NCI-H128 (cell line): ENCODE results near the gene RNF181.
"Not testable (repeated sequence)": the region's sequence is repeated elsewhere in the genome, so short reads cannot be mapped to it uniquely, and the experiment has no call there.

Experiments
- DNase-seq: peaks from one replicate; lab custom pipeline; 2025; ENCODE audit not compliant: unreplicated experiment; lab: John Stamatoyannopoulos, UW

Gene RNF181

DNA sequence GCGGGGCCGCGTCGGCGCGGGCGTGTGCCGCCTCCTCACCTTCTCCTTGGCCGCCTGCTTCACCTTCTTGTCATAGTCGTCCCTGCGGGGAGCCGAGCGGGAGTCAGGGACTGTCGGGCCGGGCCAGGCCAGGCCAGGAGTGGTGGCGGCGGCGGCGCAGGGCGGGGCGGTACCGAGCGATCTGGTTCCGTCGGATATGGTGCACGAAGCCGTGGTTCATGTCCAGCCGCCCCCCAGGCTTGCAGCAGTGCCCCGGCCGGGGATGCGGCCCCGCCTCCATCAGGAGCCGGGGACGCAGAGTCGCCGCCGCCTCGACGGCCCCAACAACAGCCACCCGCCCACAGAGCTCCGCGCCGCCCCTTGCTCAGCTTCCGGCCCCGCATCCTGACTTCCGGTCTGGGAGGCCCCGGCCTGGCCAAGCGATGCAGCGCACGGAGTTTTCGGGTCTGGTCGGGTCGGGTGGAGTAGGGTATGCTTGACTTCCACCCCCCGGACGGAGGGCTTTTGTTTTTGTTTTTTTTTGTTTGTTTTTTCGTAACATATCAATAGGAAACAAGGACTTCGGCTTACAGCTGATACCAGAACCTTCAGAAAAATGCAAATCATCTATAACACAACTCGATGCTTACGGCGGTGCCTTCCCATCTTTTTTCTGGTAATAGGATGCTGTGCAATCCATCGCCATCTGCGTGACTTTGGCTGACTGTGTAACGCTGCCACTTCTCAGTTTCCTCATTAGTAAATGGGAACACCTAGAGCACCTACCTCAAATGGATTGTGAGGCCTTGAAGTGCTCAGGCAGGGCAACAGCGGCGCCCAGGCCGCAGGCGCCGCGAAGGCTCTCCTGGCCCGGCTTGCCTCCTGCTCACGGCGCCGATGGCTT is 16.4 kb downstream of the RNF181 start, which contains the start of gene C2orf68:
C2orf68 (minus strand) TSS at position 362 of the 883 bp plus-strand sequence; CDS start at position 280, 82 bp downstream.
- peak; percentile 72 for DNase-seq

DNA sequence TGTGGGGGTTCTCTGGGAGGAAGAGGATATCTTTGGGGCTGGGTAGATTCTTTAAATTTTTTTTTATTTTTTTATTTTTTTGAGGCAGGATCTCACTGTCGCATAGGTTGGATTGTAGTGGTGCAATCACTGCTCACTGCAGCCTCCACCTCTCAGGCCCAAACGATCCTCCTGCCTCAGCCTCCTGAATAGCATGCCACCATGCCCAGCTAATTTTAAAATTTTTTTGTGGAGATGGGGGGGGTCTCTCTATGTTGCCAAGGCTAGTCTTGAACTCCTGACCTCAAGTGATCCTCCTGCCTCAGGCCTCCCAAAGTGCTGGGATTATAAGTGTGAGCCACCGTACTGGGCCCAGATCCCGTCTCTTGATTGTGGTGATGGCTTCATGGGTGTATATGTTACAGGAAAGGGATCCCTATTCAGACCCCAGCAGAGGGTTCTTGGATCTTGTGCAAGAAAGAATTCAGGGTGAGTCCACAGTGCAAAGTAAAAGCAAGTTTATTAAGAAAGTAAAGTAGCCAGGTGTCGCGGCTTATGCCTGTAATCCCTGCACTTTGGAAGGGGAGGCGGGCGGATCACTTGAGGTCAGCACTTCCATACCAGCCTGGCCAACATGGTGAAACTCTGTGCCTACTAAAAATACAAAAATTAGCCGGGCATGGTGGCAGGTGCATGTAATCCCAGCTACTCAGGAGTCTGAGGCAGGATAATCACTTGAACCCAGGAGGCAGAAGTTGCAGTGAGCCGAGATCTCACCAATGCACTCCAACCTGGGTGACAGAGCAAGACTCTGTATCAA is 18.4 kb downstream of the RNF181 start:
- no peak for DNase-seq

DNA sequence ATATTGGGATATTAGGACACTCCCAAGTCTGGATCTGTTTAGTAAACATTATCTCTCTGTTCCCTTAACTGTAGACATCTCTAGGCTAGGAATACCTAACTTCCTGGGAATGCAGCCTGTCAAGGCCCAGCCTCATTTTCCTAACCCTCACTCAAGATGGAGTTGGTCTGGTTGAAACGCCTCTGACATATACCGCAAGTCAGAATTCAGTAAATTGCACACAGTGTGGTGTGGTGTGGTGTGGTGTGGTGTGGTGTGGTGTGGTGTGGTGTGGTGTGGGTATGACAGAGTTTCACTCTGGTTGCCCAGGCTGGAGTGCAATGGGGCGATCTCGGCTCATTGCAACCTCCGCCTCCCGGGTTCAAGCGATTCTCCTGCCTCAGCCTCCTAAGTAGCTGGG is 19.2 kb downstream of the RNF181 start:
- not testable (repeated sequence) for DNase-seq

DNA sequence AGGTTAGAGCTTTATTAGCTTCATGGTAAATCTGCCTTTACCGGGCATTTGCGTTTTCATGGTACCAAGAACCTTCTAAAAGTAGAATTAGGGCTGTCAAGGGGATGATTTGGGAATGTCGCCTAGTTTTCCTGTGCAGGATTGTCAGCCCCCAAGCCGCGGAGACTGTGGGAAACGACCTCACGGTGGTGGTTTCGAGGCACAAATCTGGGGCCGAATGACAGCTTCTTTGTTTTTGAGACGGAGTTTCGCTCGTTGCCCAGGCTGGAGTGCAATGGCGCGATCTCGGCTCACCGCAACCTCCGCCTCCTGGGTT is 19.8 kb downstream of the RNF181 start:
- DNase-seq, result no peak

DNA sequence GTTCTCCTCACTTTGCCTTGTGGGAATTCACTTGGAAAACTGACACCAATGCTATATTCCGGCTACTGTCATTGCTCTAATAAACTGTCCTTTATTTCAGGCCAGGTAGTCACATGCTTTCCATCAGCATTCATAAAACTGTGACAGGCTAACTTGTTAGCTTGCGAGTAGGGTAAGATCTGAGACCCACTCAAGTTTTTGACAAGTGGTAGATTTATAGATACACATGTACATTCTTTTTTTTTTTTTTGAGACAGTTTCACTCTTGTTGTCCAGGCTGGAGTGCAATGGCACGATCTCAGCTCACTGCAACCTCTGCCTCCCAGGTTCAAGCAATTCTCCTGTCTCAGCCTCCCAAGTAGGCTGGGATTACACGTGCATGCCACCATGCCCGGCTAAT is 22.2 kb downstream of the RNF181 start:
- not testable (repeated sequence) for DNase-seq

DNA sequence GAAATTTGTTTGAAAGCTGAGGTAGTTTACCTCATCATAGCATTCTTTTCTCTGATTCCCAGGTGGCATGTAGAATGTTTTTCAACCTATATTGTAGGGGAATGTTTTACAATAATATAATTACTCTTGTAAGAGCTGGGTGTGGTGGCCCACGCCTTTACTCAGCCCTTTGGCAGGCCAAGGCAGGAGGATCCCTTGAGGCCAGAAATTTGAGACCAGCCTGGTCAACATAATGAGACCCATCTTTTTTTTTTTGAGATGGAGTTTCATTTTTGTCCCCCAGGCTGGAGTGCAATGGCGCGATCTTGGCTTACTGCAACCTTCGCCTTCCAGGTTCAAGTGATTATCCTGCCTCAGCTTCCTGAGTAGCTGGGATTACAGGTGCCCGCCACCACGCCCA is 24.1 kb downstream of the RNF181 start:
- DNase-seq, result no peak

DNA sequence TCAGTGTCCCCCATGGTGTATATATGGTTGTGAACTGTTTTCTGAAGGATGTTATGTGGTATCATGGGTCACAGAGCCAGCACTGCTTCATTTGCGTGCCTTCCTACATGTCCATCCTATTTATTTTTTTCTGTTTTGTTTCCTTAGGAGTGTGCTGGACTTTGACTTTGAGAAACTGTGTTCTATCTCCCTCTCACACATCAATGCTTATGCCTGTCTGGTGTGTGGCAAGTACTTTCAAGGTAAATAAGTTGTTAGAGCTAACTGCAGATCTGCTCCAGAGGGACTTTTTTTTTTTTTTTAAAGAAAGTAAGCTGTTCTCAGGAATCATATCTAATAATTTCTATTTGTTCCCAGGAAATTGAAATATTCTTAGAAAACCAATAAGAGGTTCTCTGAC is 25.8 kb downstream of the RNF181 start:
- no peak for DNase-seq

DNA sequence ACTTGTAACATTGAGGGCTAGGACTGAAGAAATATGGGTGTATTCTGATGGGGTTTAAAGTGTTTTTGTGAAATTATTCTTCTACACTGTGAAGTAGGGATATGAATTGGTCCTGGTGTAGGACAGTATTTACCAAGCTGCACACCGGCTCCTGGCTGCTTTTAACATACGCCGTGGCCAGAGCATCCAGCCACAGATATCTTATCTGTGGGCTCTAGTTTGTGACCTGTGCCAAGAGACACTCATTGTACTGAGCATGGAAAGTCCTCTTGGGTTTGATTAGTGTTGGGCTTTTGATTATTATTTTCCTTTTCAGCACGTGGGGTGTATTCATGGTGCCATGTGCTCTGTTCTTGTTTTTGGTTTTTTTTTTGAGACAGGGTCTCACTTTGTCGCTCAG is 28.4 kb downstream of the RNF181 start:
- no peak for DNase-seq

DNA sequence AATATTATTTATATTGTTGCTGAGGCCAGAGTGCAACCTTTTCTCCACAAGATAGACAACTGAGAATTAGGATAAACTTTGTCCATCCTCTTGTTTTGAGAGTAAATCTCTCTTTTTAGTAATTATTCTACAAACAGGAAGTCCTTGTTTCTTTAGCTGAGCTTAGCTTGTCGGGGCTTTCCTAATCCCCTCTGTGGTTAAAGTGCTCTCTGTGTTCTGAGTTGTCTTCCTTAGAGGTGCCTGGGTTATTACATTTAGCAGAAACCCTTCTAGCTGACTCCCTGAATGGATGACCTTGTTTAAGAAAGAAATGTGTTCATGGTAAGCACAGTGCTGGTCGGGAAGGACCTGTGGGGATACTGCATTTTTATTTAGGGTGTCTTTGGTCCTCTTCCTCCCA is 33.1 kb downstream of the RNF181 start:
- no peak for DNase-seq

DNA sequence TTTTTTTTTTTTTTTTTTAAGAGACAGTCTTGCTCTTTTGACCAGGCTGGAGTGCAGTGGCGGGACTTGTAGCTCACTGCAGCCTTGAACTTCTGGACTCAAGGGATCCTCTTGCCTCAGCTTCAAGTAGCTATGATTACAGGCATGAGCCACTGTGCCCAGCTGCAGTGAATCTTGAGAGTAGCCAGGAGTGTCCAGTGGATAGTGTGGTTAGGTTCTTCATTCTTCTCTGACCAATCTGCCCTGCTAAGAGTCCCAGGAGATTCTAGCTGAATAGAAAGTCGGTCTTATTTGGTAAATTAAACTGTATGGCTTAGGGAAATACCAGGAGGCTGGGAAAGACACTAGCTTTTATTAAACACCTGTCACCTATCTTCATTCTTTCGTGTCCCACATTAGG is 35.8 kb downstream of the RNF181 start:
- DNase-seq, result no peak

DNA sequence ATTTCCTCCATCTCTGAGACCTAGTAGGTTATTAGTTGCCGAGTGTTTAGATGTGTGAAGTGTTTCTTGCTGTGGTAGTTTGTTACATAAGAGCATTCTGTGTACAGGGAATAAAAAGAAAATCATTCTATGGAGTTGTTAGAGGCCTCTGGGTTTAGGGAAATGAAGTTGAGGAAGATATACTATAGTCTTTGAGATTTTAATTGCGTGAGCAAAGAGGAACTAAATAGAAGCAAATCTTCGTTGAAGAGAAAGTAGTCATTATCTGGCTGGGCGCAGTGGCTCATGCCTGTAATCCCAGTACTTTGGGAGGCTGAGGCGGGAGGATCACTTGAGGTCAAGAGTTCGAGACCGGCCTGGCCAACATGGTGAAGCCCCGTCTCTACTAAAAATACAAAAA is 39.5 kb downstream of the RNF181 start:
- DNase-seq, result no peak

DNA sequence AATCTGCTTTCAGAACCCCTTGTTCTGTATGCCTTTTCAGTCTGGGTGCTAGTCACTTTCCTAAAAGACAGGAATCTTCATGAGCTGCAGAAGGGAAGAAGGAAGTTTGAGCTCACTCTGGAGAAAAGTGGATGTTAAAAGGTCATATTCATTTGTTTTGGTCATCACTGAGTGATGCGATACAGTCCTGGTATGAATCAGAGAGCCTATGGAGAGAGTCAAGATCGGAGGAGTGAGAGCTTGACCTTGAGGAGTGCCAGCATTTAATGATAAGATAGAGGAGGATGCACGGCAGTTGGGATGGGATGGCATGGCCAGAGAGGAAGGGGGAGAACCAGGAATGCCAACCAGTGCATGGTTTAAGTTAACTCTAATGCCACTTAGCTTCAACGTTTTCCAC is 40.1 kb downstream of the RNF181 start:
- no peak for DNase-seq

DNA sequence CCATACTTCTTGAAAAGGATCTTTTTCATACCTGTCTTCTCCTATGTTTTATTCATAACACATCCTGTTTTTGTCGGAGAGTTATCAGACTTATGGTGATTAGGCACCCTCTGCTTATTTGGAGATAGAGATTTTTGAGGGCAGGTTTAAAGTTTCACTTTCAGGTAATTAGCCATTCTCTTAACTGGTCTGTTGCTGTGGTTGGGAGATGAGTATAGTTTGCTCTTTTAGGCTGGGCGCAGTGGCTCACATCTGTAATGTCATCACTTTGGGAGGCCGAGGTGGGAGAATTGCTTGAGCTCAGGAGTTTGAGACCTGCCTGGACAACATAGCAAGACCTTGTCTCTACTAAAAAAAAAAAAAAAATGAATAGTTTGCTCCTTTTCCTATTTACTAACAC is 47.2 kb downstream of the RNF181 start:
- no peak for DNase-seq

DNA sequence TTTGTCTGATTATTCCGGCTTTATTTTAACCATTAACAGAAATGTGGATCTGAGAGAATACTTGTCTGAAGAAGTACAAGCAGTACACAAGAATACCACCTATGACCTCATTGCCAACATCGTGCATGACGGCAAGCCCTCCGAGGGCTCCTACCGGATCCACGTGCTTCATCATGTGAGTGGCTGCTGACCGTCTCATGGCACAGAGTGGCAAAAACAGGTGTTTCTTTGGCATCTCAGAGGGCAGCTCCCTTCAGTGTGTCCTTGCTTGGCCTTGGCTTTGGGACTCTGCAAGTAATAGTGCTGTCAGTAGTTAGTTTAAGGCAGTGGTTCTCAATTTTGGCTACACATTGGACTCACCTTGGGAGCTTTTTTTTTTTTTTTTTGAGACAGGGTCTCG is 49.4 kb downstream of the RNF181 start:
- DNase-seq, result no peak

DNA sequence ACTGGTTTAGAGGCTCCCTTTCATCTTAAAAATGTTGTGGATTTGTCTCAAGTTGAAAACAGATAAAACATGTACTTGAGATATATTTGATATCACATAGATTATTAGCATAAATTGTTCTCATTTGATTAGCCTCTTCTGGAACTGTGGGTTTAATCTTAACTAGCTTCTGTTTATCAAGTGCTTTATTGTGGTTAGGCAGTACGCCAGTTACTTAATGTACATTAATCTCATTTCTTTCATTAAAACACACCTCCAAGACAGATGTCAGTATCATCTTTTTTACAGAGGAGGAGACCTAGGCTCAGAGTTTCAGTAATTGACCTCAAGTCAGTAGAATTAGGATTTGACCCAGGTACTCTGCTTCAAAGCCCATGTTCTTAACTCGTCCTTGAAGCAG is 50.6 kb downstream of the RNF181 start:
- no peak for DNase-seq
